Body of pancreas (tissue), 4 donors: Measurements from ENCODE around the gene JADE1. TPM values are rescaled to one million over a fixed set of nuclear protein-coding genes. Genes with fewer than 3 reads are reported as not detected.

ENCODE experiments used
- ATAC-seq: fragments of 150-250 bp; one replicate; pipeline ENCODE4 v1.9.1; 2016
- DNase-seq, 4 donors: peaks; one replicate each; pipeline ENCODE4 v3.0.0-alpha.2; 2019
- H3K27ac ChIP-seq, 4 donors: fragments of 200-600 bp; sonication (generic); 1 replicate in 3 of 4; 2 replicates in 1 of 4; pipeline versions ENCODE4 v1.5.1 to v1.6.1; 2016 to 2019; ENCODE audit warnings: mild to moderate bottlenecking in 1 of 4, mixed read lengths in 1 of 4, moderate library complexity in 1 of 4
- H3K27me3 ChIP-seq, 2 donors: fragments of 200-600 bp; sonication (generic); one replicate each; pipeline ENCODE4 v1.6.0; 2016; ENCODE audit warnings: mild to moderate bottlenecking in 1 of 2
- H3K36me3 ChIP-seq, 2 donors: fragments of 200-600 bp; sonication (generic); replicated peaks in 1 of 2; 2 replicates each; pipeline ENCODE4 v1.5.1; 2016; ENCODE audit warnings: low read depth in 2 of 2; ENCODE audit not compliant: insufficient read depth in 1 of 2
- H3K4me1 ChIP-seq: fragments of 200-600 bp; sonication (generic); one replicate; pipeline ENCODE4 v1.6.0; 2016
- H3K4me3 ChIP-seq, 2 donors: fragments of 200-600 bp; sonication (generic); 1 replicate in 1 of 2; 2 replicates in 1 of 2; pipeline ENCODE4 v1.5.1; 2016 to 2019
- H3K9me3 ChIP-seq, 3 donors: fragments of 200-600 bp; sonication (generic); 1 replicate in 2 of 3; 2 replicates in 1 of 3; pipeline ENCODE4 v1.5.1; 2016
- POLR2A ChIP-seq, 3 donors: fragments of 450-650 bp; IDR thresholded peaks; one replicate each; pipeline ENCODE4 v1.6.1; 2016; ENCODE audit warnings: antibody characterized with exemption in 3 of 3, mild to moderate bottlenecking in 2 of 3
- WGBS, 2 donors: methylation state at CpG; one replicate each; pipeline ENCODE4 v1.1.5; 2017; 5-methylcytosine and 5-hydroxymethylcytosine counted together
- intact Hi-C: fragments of 100-400 bp; cut with DNase I; formaldehyde crosslinking; loops from one replicate; pipeline ENCODE4 v1.15.1; 2023
- total RNA-seq, 2 donors: library from RNA; depleted of rRNA; stranded (reverse); fragments of >200 nt; gene quantifications; one replicate each; pipeline ENCODE4 v1.1.0, GENCODE V29; 2016
- TF ChIP-seq, protein P1 (sequence below), 7 experiments: fragments of 450-650 bp in 4 of 7; fragments of 200-600 bp in 3 of 7; sonication (generic) in 3 of 7; IDR thresholded peaks; one replicate each; pipeline ENCODE4 v1.5.1; 2016 to 2019; ENCODE audit warnings: antibody characterized with exemption in 7 of 7

Gene JADE1
- total RNA-seq, 2 donors from 2014 or later, result 44.4 to 50.4 TPM

- no peak for ATAC-seq
- TF ChIP-seq, protein P1, sequence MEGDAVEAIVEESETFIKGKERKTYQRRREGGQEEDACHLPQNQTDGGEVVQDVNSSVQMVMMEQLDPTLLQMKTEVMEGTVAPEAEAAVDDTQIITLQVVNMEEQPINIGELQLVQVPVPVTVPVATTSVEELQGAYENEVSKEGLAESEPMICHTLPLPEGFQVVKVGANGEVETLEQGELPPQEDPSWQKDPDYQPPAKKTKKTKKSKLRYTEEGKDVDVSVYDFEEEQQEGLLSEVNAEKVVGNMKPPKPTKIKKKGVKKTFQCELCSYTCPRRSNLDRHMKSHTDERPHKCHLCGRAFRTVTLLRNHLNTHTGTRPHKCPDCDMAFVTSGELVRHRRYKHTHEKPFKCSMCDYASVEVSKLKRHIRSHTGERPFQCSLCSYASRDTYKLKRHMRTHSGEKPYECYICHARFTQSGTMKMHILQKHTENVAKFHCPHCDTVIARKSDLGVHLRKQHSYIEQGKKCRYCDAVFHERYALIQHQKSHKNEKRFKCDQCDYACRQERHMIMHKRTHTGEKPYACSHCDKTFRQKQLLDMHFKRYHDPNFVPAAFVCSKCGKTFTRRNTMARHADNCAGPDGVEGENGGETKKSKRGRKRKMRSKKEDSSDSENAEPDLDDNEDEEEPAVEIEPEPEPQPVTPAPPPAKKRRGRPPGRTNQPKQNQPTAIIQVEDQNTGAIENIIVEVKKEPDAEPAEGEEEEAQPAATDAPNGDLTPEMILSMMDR (IDR thresholded peaks at IDR 0.05), result peak in 5 of 7 experiments; percentile 9 to 49 (median 25)
- no peak for TF ChIP-seq POLR2A (IDR thresholded peaks at IDR 0.05)
- Histone ChIP-seq H3K27ac (no peak overlapping the region), H3K27me3 (no peaks in the 10 kb centered on the region), H3K9me3 (no peaks in the 10 kb centered on the region), H3K4me1 (no peaks in the 10 kb centered on the region), H3K36me3 (no peaks in the 10 kb centered on the region), H3K4me3 (no peak overlapping the region)
- WGBS, 2 donors, result 68 to 77% methylated on average over 3 of the region's 3 CpGs
- peak in 3 of 4 donors; percentile 13 to 53 (median 19) for DNase-seq
- intact Hi-C loops, result no loop called here
Measured at GRCh38 chr4:128782076-128782715, 27.3 kb upstream of the JADE1 start.

- TF ChIP-seq, protein P1 (IDR thresholded peaks at IDR 0.05), result no peak
- no peak for TF ChIP-seq POLR2A (IDR thresholded peaks at IDR 0.05)
- Histone ChIP-seq H3K9me3 (no peaks in the 10 kb centered on the region), H3K27ac (no peak overlapping the region), H3K27me3 (no peaks in the 10 kb centered on the region), H3K36me3 (no peaks in the 10 kb centered on the region), H3K4me1 (no peaks in the 10 kb centered on the region), H3K4me3 (no peak overlapping the region)
- 80 to 83% methylated on average over 11 to 12 of the region's 12 CpGs for WGBS, 2 donors
- DNase-seq, result no peak
- no peak for ATAC-seq
- intact Hi-C loops, result no loop called here
Measured at GRCh38 chr4:128782875-128783614, 26.5 kb upstream of the JADE1 start.

DNA sequence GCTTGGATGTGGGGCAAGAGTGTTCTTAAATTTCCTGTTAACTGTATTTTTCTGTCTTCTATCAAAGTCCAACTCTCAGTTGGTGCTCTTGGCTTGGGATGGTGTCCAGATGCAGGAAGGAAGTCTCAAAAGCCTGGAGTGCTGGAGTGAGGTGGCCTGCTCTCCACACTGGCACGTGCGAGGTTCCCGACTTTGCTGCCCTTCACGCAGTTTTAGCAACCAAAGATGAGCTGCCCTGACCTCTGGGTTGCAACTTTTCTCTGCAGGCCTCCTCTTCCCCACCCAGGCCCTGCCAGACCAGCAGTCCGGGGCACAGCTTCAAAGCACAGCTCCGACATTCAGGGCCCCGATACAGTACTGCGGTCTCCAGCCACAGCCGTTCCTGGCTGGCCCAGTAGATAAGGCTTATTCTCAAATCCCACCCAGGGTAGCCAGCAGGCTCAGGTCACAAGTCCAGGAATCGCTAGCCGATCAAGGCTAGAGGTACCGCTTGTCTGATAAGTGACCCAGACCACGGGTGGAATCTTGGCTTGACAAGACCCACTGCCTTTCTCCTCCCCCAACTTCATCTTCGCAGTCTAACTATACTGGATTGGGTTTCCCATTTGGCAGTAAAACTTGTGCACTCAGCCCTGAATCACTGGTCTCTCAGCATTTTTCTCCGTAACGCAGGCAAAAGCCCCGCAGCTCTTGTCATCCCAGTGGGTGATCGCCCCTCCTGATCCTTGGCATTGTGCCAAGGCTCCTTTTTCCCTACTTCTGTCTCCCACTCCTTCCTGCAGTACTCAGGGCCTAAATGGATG is 21.8 kb upstream of the JADE1 start:
- Histone ChIP-seq H3K9me3 (no peaks in the 10 kb centered on the region), H3K36me3 (no peaks in the 10 kb centered on the region), H3K27me3 (no peaks in the 10 kb centered on the region), H3K27ac (no peak overlapping the region), H3K4me1 (no peaks in the 10 kb centered on the region), H3K4me3 (no peak overlapping the region)
- DNase-seq (no peak), ATAC-seq (no peak)
- TF ChIP-seq, protein P1 (IDR thresholded peaks at IDR 0.05), result no peak
- TF ChIP-seq POLR2A (IDR thresholded peaks at IDR 0.05), result no peak
- intact Hi-C loops, result no loop called here
- WGBS, 2 donors, result 73 to 76% methylated on average over 18 of the region's 18 CpGs

DNA sequence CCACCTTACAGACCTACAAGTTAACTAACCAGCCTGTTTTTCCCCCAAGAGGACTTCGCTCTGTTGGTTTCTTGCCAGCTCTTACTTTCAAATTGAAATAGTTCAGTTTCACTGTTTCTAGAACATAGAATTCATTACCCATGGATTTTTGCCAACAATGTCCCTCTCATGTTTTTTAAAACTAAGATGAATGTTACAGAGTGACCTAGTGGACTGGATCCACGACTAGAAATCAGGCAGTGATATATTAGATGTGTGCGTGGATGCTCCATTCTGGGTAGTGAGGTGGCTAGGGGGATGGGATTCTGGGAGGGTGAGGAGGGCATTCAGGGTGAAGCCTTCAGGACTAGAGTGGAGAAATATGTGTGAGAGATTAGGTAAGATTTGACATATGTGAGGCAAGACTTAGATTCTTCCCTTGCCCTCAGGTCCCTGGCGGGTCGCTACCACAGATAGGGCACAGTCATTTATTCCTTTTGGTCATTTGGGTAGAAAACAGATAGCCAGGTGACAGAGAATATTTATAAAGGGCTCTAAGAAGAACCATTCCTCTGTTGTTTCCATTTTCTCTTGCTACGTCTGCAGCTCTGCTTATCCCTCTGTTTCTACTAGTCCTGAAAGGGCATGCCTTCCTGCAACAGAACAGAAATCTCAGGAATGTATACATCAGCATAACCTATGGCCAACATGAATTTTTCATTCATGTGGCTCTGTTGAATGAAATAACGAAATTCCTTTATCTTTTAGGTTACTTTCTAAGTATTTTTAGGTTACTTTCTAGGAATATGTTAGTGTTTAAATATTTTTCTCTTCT is 15.4 kb upstream of the JADE1 start:
- 69 to 75% methylated on average over 7 of the region's 7 CpGs for WGBS, 2 donors
- ATAC-seq, result no peak
- no peak for TF ChIP-seq POLR2A (IDR thresholded peaks at IDR 0.05)
- TF ChIP-seq, protein P1 (IDR thresholded peaks at IDR 0.05), result no peak

More for the DNA sequence above, 15.4 kb upstream of the JADE1 start:
- H3K4me3 ChIP-seq, result no peak overlapping the region
- no peaks in the 10 kb centered on the region for H3K9me3 ChIP-seq
- intact Hi-C loops, result no loop called here
- H3K4me1 ChIP-seq, result no peaks in the 10 kb centered on the region
- no peaks in the 10 kb centered on the region for H3K36me3 ChIP-seq
- H3K27ac ChIP-seq, result no peak overlapping the region
- no peaks in the 10 kb centered on the region for H3K27me3 ChIP-seq
- no peak for DNase-seq
